ENCODE results near the gene KCNS3.

The KCNS3 gene

GRCh38 chr2:17879137-17879912, 858 bp downstream of the KCNS3 start:
- DNase-seq (peak; percentile 5), ATAC-seq (no peak)

- ATAC-seq (no peak), DNase-seq (no peak)
These were observed 1.4 kb downstream of the KCNS3 start for GRCh38 chr2:17879913-17880274.

GRCh38 chr2:17892770-17893534, 14.5 kb downstream of the KCNS3 start:
- ATAC-seq: no peak

DNA sequence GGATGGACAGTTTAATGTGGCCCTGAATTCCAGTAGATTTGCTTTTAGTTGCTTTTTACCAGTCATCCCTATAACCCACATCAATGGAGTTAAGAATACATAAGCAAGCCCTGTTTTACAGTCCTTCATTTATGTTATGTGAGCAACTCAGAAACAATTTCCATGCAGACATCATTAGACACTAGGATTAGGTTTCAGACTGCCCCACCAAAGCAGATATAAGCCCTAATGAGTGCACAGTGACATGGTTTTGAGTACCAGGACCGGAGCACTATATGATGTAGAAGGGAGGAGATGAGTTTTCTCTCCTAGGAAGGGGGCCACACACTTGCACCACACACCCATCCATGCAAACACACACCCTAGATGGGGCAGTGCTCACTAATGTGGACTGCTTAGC, 15.5 kb downstream of the KCNS3 start:
- ATAC-seq (no peak), DNase-seq (no peak)

More at GRCh38 chr2:17892770-17893534, 14.5 kb downstream of the KCNS3 start:
- no peak for DNase-seq

GRCh38 chr2:17894556-17894955, 16.1 kb downstream of the KCNS3 start:
- no peak for ATAC-seq

DNA sequence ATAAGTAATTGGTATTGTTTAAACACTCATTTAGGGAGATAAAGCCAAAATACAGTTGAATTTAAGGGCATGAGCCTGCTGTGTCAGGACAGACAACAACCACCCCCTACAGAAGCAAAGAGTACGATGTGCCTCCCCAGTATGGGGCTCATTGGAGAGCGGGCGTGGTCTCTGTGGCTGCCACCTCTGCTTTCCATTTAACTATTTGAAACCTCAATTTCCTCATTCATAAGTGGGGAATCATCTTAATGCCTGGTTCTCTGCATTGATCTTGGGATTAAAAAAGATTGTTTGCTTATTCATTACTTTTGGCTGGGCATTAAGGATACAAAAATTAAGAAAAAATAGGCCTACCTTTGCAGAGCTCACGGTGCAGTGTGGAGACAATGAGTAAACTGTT, 21.4 kb downstream of the KCNS3 start:
- DNase-seq (no peak), ATAC-seq (no peak)

More at GRCh38 chr2:17894556-17894955, 16.1 kb downstream of the KCNS3 start:
- DNase-seq: no peak

DNA sequence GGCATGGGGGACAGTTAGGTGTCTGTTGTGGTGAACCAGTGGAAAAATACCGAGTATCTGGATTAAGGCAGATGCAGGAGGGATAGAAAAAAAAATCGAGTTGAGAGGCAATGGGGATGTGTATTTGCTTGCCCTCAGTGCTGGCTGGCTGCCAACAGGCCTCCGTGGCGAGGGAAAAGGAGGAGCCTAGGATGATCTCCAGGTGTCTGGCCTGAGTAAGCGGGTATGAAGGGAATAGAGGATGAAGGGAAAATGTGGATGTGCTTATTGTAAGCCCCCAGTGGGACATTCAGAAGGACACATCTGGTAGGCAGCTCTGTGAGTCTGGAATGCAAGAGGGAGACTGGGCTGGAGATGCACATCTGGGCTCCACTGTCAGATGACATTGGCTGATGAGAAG, 22.8 kb downstream of the KCNS3 start:
- ATAC-seq: no peak
- DNase-seq: no peak

DNA sequence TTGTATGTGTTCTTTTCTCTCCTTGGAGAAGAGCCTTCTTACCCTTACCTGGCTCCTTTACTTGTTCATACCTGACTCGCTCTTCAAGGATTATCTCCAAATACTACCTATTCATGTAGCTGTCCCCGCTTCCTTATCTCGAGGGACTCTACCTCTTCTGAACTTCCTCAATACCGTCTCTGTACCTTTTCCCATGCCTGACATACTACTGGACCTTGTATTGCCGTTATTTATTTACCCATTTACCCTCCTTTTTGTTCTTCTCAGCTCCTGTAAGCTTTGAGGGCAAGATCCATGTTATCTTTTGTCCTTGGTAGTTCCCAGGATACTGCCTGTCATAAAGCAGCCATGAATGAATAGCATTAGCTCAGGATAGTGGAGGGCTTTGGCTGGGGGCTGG, 32.5 kb downstream of the KCNS3 start:
- DNase-seq (no peak), ATAC-seq (no peak)

GRCh38 chr2:17911491-17912260, 33.2 kb downstream of the KCNS3 start:
- ATAC-seq: no peak
- DNase-seq: no peak

GRCh38 chr2:17912266-17912691, 33.8 kb downstream of the KCNS3 start:
- DNase-seq (no peak), ATAC-seq (no peak)

DNA sequence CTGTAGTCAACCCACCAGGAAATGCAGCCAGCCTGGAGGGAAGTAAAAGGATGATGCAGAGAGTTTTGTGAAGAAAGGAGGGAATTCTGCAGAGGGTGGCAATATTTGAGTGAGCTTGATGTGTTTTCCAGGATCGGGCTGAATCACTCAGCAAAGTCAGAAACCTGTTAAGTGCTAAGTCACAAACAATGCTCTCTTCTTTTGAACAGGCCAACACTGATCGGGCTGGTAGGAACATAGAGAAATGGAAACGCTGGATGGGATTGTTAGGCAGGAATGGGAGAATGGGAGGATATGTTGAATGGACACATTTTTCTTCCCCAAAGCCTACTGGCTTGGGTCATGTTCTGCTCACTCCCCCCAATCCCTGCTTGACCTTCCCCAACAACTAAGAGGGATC, 36.6 kb downstream of the KCNS3 start:
- DNase-seq (no peak), ATAC-seq (no peak)

DNA sequence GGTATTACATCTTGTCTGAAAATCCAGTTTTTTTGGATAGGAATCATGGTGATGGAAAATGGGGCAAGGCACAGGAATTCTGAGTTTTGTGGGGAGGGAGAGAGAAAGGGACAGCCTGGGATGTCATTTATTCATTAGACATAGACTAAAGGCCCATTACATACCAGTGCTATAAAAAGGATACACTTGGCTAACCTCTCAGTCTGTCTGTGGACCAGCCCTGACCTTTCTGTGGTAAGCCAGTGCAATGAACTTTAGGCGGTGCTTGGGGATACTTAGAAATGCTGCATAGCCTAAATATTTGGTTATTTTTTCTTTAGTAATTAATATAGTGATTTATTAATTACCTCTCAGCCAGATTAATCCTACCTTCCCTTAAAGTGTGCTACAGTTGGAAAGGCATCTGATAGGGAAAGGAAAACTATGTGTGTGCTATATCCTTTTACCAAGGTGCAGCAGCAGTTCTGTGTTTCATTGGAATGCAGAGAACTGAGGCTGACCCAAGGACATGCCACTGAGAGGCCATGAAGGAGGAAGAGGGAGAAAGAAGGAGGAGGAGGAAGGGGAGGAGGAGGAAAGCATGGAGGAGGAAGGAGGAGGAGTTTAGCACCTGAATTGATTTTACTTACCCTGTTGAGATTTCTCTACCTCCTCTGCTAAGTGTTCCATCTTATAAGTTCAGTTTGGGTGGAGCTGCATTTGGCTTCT, 37.5 kb downstream of the KCNS3 start:
- DNase-seq: no peak
- ATAC-seq: no peak

DNA sequence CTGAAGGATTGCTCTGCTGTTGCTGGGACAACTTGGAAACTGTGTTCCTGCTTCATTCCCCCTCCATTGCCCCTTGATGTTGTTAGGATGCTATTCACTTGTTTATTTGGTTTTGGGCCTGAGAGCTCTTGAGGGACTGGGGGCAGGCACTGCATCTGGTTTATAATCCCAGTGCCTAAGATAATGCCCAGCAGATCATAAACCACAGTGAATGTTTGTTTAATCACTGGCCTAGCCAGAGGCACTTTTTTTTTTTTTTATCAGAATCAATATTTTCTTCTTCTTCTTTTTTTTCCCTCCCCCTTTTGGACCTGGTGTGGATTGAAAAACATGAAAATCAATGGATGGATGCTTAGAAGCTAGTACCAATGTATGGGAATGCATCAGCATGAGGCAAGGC, 38.1 kb downstream of the KCNS3 start:
- ATAC-seq: no peak

DNA sequence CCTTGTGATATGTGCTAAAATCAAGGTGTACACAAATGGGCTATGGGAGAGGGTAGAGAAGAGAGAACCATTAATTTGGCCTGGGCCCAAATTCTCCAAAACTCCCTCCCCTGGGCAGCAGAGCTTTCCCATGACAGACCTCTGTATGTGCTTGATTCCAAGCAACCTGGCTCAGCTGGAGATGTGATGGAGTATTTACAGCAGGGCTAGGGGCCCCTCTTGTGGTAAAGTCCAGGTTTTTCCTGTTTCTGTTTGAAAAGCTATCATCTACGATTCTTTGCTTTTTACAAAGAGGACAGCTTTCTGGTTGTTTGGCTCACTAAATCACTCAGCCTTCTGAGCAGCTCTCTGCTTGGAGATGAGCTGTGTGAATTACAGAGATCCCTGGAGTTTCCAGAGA, 40.3 kb downstream of the KCNS3 start:
- no peak for DNase-seq
- no peak for ATAC-seq

More for the DNA sequence above, 38.1 kb downstream of the KCNS3 start:
- no peak for DNase-seq

- ATAC-seq: no peak
- no peak for DNase-seq
These were observed 52.3 kb downstream of the KCNS3 start for GRCh38 chr2:17930773-17931172.

GRCh38 chr2:17933256-17933655, 54.8 kb downstream of the KCNS3 start:
- ATAC-seq (no peak), DNase-seq (no peak)

- ATAC-seq (peak; percentile 23), DNase-seq (no peak)
These were observed 56.3 kb downstream of the KCNS3 start for GRCh38 chr2:17934721-17935120.

- ATAC-seq (no peak), DNase-seq (no peak)
These were observed 56.9 kb downstream of the KCNS3 start for GRCh38 chr2:17935242-17935885.

DNA sequence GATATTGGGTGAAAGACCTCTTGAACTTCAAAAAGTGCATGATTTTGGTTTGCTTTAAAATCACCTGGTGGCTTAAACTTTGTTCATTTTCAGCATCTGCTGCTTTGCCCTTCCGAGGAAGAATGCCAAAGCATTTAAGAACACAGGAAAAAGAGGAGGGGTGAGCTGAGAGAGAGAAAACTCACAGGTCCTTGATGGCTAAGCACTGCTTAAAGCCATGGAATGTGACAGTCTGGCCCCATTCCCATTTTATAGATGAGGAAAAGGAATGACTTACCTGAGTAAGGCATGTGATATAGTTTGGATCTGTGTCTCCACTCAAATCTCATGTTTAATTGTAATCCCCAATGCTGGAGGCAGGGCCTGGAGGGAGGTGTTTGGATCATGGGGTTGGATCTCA, 58.1 kb downstream of the KCNS3 start:
- ATAC-seq (no peak), DNase-seq (no peak)

DNA sequence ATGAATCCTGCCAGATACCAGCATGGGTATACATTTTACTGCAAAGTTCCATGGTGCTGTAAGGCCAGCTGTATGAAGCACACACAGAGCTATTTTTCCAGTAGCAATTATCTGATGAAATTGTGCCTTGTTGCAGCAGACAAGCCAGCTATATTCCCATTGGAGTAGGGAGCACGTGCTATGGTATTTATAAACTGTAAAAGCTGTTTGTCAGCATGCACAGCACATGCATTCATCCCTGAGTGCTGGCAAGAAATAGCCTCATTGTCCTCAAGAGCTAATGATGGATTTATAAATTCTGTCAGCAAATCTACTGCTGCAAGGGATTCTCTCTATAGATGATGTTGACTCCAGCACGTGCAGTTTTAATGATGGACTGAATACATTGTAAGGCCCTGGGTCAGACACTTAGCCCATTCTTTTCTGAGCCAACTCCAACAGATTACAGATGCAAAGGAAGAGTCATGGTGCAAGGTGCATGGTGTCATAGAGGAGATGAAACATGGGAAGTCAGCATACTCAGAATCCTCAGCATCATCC, 61.7 kb downstream of the KCNS3 start:
- no peak for DNase-seq
- no peak for ATAC-seq

GRCh38 chr2:17943444-17943843, 65.0 kb downstream of the KCNS3 start:
- ATAC-seq (no peak), DNase-seq (no peak)

All from stimulated activated naive CD8-positive, alpha-beta T cell treated with anti-CD3 and anti-CD28 coated beads, Interleukin-15, Interleukin-2, amounts not matched to agents 100 U/mL and 50 U/mL, for 24 hours (primary cell).